GM03348 (cell line): ENCODE measurements around the gene LXN.
A peak's percentile ranks its signal among the peaks of the same experiment; 100 is the strongest.

ENCODE experiments used
- DNase-seq: peaks from one replicate; pipeline ENCODE4 v3.0.0; 2012; ENCODE audit warnings: low spot score

LXN gene

DNA sequence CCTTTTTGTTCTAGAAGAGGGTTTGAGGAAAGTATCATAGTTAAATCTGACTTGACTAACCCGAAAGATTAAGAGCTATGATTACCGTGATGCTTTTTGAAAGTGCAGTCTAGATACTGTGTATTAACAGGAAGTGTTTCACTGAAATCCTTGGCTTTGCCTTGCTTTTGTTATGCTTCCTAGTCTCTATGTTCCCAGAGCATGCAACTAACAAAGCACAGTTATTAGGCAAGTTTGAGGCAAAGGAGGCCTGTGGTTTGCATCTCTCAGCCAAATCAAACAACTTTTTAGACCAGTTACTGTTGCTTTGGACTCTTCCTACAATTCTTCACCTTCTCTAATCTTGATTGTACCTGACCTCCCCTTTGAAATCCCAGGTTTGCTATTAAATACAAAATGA lies 3.9 kb downstream of the LXN start:
- peak; percentile 7 for DNase-seq

DNA sequence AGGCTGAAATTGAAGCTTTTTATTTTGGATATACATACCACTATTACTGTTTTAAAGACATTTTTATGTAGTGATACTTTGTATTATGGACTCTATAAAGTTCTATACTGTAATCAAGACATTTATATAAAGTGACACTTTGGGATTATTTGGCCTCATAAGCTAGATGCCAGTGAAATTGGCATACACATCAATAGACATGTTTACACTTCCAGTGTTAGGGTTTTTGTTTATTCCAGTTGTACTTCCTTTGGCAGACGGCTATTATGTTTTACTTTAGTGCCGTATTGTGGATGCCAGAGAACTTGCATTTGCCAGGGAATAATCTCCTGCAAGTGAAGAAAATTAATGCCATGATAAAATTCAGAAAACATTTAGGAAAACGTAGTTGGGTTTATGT lies 6.0 kb downstream of the LXN start:
- DNase-seq: no peak

DNA sequence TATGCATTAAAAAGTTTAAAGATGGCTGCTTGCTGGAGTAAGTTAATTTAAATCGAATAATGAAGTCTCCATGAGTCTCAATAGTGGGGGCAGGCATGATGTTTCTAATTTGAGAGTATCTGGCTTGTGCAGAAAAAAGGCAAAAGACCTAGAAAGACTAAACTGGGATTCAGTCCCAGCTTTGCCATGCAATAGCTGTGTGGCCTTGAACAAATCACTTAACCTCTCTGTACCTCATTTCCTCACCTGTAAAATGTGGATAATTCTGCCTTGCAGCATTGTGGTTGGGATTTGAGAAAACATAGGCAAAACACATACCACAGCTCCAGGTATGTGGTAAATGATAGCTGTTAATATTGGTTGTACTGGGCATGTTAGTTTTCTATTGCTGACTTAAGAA lies 8.6 kb downstream of the LXN start:
- DNase-seq: no peak

DNA sequence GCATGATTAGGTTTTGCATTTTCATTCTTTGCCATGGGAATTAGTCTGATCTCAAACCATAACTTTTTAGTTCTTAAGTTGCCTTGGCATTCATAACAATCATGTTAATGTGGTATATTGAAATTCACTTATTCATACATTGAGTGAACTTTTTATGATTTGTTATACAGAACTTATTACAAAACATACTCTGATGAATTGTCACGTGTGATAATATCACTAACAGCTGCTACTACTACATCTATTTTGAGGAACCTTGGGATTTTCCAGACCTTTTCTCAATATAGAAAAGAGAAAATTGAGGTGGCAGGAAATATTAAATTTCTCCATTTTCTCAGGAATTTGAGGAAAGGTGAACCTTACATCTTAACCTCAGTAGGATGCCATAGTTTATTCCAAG lies 9.2 kb downstream of the LXN start:
- DNase-seq: no peak

DNA sequence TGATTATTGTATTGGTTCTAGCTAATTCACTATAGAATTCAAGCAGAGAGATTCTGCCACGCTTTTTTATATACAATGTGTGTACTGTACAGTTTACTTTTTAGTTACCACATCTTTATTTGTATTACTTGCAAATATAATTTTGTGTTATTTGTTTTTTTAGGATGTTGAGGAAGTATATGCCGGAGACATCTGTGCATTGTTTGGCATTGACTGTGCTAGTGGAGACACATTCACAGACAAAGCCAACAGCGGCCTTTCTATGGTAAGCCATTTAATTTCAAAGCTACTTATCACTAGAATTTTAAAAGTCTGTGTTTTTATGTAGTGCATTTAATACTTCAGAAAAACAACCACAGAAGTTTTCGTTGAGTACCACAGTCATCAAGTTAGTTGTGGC lies 11.7 kb downstream of the LXN start:
- DNase-seq: no peak

DNA sequence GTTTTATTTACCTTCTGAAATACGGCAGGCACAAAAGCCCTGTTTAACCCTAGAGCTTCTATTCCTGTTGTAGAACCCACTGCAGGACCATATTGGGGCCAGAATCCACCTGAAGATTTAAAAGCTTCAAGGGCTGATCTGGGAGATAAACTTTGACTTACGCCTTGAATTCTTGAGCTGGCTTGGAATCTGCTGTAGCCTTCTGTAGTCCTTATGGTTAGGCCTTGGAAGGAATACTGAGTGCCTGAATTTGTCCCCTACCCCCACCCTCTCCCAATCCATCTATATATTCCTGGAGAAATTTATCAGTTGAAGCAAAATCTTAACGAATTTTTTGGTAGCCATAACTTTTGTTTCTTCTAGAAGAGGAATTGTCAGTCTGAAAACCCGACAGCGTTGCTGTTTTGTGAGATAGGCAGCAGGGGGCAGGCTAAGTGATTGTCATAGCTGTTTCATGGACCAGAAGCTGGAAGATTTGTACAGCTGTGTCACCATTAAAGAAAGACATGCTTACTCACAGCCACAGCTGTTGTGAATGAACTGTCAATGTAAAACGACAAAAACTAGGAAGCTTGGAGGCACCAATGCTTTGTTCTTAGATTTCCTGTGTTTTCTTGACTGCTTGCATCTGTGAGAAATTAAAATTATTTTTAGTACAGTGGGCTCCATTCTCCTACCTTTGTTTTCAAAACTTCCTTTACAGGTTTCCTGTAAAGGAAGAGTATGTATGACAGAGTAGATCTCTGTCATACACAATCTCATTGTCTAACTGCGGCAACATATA lies 12.8 kb downstream of the LXN start:
- peak; percentile 83 for DNase-seq

DNA sequence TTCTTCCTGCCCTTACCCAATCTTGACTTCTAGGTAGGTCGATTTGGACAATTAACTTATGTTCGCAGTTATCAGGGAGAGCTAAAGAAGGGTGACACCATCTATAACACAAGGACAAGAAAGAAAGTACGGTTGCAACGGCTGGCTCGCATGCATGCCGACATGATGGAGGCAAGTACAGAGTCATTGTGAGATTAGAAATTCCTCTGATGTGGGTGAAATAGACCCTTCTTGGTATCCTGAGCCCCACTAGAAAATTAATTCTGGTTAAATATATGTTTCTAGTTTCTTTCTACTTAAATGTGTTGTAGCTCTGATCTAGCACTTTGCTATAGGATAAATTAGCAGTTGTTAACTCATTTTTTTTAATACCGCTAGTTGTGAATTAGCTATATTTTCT lies 13.6 kb downstream of the LXN start:
- DNase-seq: no peak

DNA sequence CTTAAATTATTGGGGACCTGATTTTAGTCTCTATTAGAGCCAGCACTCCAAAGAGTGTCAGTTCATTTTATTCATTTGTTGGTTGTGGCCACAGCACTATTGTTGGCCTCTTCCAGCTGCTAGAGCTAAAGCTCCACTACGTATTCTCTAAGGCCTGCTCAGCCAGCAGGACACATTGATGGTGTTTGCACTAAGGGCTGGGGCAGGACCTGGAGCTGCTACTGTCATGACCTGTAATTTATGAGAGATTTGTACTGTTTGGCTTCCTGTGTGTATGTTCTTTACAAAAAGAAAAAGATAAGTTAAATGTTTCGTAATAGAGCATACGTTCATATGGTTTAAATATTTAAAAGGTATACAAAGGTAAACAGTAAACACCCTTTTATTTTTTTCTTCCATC lies 20.0 kb downstream of the LXN start:
- no peak for DNase-seq

DNA sequence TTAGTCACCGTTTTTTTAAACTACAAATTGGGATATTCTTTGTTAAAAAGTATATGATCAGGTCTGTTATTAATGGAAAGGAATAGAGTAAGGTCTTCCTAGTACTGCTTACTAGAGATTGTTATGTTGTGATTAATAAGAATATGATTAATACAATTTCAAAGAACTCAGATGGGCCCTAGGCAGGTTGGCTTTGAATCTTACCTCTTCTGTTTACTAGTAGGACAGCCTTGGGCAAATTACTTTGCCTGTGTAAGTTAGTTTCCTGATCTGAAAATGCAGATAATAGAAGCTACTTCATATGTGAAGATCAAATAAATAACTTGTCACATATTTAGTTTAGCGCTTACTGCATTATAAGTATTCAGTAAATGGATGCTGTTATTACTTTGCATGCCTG lies 21.3 kb downstream of the LXN start:
- no peak for DNase-seq

DNA sequence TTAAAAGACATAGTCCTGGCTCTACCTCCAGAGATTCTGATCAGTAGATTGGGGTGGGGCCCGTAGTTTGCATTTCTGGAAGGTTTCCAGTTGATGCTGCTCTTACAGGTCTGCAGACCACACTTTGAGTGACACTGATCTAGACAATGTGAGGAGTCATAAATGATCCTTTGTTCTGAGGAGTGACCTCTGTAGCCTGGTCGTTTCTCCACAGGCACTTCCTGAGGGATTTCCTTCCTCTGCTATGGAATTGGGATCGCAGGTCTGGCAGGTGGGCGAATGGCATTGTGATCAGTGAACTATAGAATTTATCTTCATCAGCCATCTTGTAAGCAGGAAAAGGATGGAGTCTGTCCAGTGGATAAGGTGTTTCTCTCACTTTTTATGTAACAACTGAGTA lies 22.7 kb downstream of the LXN start:
- no peak for DNase-seq

DNA sequence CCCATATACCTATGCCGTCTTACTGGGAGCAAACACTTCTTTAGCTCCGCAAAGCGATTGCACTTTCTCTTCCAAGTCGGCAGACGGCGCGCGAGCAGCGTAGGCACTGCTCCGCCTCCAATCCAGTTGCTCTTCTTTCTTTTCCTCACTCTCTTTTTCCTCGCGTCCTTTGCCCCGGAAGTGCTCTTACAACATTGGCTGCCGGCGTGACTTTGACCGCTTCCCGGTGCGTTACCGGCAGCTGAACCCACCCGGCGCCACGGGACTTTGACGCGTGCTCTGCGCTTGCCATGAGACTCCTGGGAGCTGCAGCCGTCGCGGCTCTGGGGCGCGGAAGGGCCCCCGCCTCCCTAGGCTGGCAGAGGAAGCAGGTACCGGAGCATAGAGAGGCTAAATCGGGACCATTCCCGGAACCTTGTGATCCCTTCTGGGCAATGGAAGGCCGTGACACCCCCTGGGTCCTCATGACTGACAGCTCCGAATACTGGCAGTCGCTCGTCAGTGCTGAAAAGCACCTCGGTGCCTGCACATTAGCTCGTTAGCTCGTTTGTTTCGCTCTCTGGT lies 28.0 kb downstream of the LXN start, which contains the start of gene GFM1:
TSS of gene GFM1 (plus strand) at position 183 of the 564 bp plus-strand sequence. CDS start at position 291, 108 bp downstream.
- peak; percentile 94 for DNase-seq

DNA sequence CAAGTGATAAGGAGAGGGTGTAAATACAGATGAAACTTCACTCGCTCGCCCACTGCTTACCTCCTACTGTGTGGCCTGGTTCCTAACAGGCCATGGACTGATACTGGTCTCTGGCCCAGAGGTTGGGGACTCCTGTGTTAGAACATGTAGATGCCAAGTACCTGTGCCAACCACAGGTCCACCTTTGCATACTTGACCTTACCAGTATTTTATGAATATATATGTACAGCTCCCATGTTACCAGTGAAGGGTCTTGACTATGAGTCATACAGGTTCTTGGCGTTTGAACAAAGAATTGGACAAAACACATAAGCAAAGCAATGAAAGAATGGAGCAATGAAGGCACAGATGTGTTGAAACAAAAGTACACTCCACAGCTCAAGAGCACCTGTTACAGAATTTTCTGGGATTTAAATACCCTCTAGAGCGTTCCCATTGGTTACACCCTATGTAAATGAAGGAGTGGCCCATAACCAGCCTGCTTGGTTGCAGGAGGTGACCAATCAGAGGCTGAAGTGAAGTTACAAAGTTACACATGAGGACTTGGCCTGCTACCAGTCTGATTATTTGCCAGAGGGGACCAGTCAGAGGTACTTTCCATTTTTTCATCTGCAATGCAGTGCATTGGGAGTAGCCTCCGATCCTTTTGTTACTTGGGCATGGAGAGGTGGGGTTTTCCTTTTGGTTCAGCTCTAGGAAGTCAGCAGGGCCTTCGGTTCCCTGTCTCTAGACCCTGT lies 29.8 kb downstream of the LXN start:
- no peak for DNase-seq

DNA sequence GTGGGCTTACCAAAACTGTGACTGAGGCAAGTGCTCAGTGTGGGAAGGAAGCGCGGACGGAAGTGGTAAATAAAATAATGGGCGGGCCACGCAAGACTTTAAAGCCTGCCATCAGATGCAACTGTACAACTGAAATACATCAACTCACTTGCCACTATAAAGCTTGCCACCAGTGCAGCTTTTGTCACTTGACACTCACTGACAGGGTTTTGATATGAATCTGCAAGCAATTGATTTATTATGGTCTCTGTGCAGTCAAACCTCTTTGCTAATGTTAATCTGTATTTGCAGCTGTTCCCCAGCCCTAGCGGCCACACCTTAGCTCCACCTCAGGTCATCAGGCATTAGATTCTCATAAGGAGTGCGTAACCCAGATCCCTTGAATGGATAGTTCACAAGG lies 30.4 kb downstream of the LXN start:
- DNase-seq: no peak

DNA sequence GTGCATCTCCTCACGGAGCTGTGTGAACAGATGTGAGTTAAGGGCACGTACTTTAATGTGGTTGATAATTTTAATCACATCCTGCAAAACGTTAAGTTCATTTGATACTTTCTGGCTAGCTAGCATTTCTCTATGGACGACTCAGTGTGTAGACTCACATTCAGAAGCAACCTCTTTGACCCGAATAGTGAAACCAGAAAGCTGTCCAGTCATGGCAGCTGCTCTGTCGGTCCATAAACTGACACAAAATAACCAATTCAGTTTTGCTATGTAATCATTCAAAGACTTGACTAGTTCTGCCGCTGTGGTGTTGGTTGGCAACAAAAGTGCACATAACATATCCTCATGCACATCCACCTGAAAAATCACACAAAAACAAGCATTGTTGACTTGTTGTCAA lies 31.8 kb downstream of the LXN start:
- DNase-seq: no peak

DNA sequence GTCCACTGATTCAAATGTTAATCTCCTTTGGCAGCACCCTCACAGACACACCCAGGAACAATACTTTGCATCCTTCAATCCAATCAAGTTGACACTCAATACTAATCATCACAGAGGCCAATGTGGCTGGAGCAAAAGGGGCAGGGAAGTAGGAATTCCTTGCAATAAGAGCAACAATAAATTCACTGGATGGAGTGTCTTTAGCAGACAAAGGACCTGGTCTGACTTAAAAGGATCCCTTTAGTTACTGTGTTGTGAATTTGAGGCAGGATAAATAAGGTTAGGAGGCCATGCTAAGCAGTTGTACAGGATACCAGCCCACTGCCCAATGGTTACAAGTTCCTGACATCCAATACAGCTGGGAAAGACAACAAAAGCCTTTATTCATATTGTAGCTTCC lies 40.5 kb downstream of the LXN start:
- no peak for DNase-seq

DNA sequence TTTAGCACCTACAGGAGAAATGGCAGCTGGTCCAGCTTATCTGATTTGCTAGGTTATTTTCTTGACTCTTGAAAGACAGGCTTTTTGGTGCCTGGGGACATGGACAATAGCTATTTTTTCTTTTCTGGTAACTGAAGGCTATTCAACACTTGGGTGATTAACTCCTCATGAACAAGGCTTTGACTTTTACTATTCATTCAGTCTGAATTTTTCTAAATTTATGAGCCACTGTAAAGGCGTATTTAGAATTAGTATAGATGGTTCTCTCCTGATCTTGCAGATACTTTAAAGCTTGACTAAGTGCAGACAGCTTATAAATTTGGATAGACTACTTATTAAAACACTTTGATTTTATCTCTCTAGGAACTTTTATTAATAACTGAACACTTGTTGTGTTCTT lies 46.6 kb downstream of the LXN start:
- DNase-seq: no peak

DNA sequence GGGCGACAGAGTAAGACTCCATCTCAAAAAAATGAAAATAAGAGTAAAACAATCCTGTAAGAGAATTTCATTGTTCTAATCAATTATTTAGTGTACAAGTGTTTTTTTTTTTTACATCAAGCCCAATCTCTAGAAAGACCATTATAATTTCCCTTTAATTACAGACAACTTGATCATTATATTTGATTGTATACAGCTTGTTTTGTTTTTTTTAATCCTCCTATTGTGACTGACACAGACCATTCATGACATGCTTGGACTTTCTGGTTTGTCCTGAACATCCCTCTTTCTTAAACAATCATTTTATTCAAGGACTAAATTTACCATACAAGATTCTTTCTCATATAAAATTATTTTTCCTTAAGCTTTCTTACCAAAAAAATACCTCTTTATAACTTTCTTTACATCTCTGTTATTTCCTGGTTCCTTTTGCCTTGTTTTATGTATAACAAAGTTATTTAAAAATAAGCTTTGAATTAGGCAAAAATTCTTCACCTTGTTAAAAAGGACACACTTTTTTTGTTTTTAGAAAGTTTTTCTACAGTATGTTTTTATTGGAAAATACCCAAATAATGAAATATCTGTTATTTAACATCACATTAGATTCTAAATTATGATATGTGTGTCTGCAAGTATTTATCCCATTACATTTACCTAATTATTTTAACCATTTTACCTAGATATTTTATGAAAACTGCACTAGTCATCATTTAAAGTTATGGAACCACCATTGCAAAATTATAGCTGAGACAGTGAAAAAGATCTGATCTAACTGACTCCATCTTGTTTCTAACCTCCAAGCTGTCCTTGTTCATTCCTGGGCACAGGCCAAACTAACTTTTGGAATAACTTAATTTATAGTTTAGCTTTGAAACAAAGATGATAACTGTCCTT lies 54.2 kb downstream of the LXN start:
- DNase-seq: no peak
